Measurements from ENCODE around the gene TXNDC11. TPM values are rescaled to one million over a fixed set of nuclear protein-coding genes. Genes with fewer than 3 reads are reported as not detected.

Gene TXNDC11
- total RNA-seq, 1 experiment from 2014 or later = 49.3 TPM

- DNase-seq (ENCODE audit: low spot score) = no peak
Measured at GRCh38 chr16:11662582-11662981, 80.1 kb downstream of the TXNDC11 start.

GRCh38 chr16:11660565-11660964 lies 82.1 kb downstream of the TXNDC11 start:
- DNase-seq (ENCODE audit: low spot score) = no peak

GRCh38 chr16:11658896-11659708 lies 83.6 kb downstream of the TXNDC11 start:
- DNase-seq (ENCODE audit: low spot score) = no peak

GRCh38 chr16:11657556-11657955 lies 85.1 kb downstream of the TXNDC11 start:
- no peak for DNase-seq (ENCODE audit: low spot score)

GRCh38 chr16:11655655-11656054 lies 87.0 kb downstream of the TXNDC11 start:
- DNase-seq (ENCODE audit: low spot score) = no peak

- DNase-seq (ENCODE audit: low spot score) = no peak
Measured at GRCh38 chr16:11651796-11652195, 90.9 kb downstream of the TXNDC11 start.

GRCh38 chr16:11650641-11651591 lies 91.7 kb downstream of the TXNDC11 start:
- no peak for DNase-seq (ENCODE audit: low spot score)

GRCh38 chr16:11649276-11649675 lies 93.4 kb downstream of the TXNDC11 start:
- DNase-seq (ENCODE audit: low spot score) = no peak

GRCh38 chr16:11642765-11643116 lies 99.9 kb downstream of the TXNDC11 start:
- no peak for DNase-seq (ENCODE audit: low spot score)

- DNase-seq (ENCODE audit: low spot score) = peak; percentile 88
Measured at GRCh38 chr16:11640987-11641817, 101.5 kb downstream of the TXNDC11 start.

- DNase-seq (ENCODE audit: low spot score) = peak; percentile 79
Measured at GRCh38 chr16:11639925-11640899, 102.4 kb downstream of the TXNDC11 start.

GRCh38 chr16:11639008-11639562 lies 103.6 kb downstream of the TXNDC11 start:
- no peak for DNase-seq (ENCODE audit: low spot score)

GRCh38 chr16:11638140-11638539 lies 104.5 kb downstream of the TXNDC11 start:
- no peak for DNase-seq (ENCODE audit: low spot score)

- no peak for DNase-seq (ENCODE audit: low spot score)
Measured at GRCh38 chr16:11637320-11637719, 105.3 kb downstream of the TXNDC11 start.

- DNase-seq (ENCODE audit: low spot score) = peak; percentile 44
Measured at GRCh38 chr16:11636172-11636721, 106.4 kb downstream of the TXNDC11 start.

- no peak for DNase-seq (ENCODE audit: low spot score)
Measured at GRCh38 chr16:11635679-11636171, 106.9 kb downstream of the TXNDC11 start.

GRCh38 chr16:11635113-11635652 lies 107.5 kb downstream of the TXNDC11 start:
- DNase-seq (ENCODE audit: low spot score) = no peak

- DNase-seq (ENCODE audit: low spot score) = no peak
Measured at GRCh38 chr16:11634312-11634711, 108.3 kb downstream of the TXNDC11 start.

GRCh38 chr16:11633113-11633512 lies 109.5 kb downstream of the TXNDC11 start:
- DNase-seq (ENCODE audit: low spot score) = no peak
